H1 (cell line): ENCODE measurements around the gene MTFR1L. TPM values are rescaled to one million over a fixed set of nuclear protein-coding genes. Genes with fewer than 3 reads are reported as not detected.

Experiments used
- CTCF ChIA-PET: fragments of 300-600 bp; sonication (Branson Sonifier 250); formaldehyde crosslinking; loops from one replicate; lab custom pipeline; 2021; ENCODE audit not compliant: partially characterized antibody; lab: Charles Lee
- POLR2A ChIA-PET: fragments of 300-600 bp; sonication (Branson Sonifier 250); formaldehyde crosslinking; loops from one replicate; lab custom pipeline; 2021; ENCODE audit warnings: inconsistent platforms; ENCODE audit not compliant: partially characterized antibody; lab: Charles Lee
- DNase-seq, 2 experiments: peaks; one replicate each; pipeline versions ENCODE4 v3.0.0 to v3.0.0-alpha.2; 2010 to 2022; ENCODE audit warnings: low spot score in 2 of 2, low read depth in 1 of 2, mixed read lengths in 1 of 2
- FAIRE-seq: peaks from 2 replicates; lab custom pipeline; 2011; peaks lifted over from hg19 to GRCh38; lab: Jason Lieb, UNC
- H2AFZ ChIP-seq: 2 replicates; pipeline ENCODE4 v1.8.1; 2012; ENCODE audit warnings: low read length, inconsistent platforms
- H2AK5ac ChIP-seq: 2 replicates; pipeline ENCODE4 v1.6.1; 2013; ENCODE audit warnings: low read depth, low read length
- H2BK120ac ChIP-seq: replicated peaks from 2 replicates; pipeline ENCODE3; 2013; ENCODE audit warnings: low read depth, low read length, inconsistent platforms
- H2BK12ac ChIP-seq: 2 replicates; pipeline ENCODE4 v1.6.1; 2013; ENCODE audit warnings: low read depth, low read length
- H2BK15ac ChIP-seq: 2 replicates; pipeline ENCODE4 v1.6.1; 2013; ENCODE audit warnings: low read length
- H2BK20ac ChIP-seq: 2 replicates; pipeline ENCODE4 v1.6.1; 2013; ENCODE audit warnings: low read length
- H2BK5ac ChIP-seq: 2 replicates; pipeline ENCODE4 v1.6.1; 2013; ENCODE audit warnings: low read depth, low read length
- H3K14ac ChIP-seq: 2 replicates; pipeline ENCODE4 v1.6.1; 2013; ENCODE audit warnings: inconsistent platforms; ENCODE audit not compliant: insufficient read length
- H3K18ac ChIP-seq: 2 replicates; pipeline ENCODE4 v1.6.1; 2013; ENCODE audit warnings: low read length; ENCODE audit errors: extremely low read depth
- H3K23ac ChIP-seq: 2 replicates; pipeline ENCODE4 v1.6.1; 2013; ENCODE audit warnings: inconsistent platforms; ENCODE audit not compliant: insufficient read length
- H3K23me2 ChIP-seq: 2 replicates; pipeline ENCODE4 v1.6.1; 2013; ENCODE audit warnings: low read depth, low read length
- H3K27ac ChIP-seq: 2 replicates; pipeline ENCODE4 v1.6.1; 2011; ENCODE audit warnings: low read depth, low read length, inconsistent platforms
- H3K27me3 ChIP-seq, 4 experiments: replicated peaks in 1 of 4; 1 replicate in 1 of 4; 2 replicates in 3 of 4; pipeline versions ENCODE4 v1.6.1 to v1.8.1; 2011 to 2013; ENCODE audit warnings: low read length in 3 of 4, mild to moderate bottlenecking in 3 of 4, inconsistent platforms in 2 of 4, mixed read lengths in 2 of 4, moderate library complexity in 1 of 4; ENCODE audit not compliant: control insufficient read depth in 3 of 4, insufficient read depth in 3 of 4; ENCODE audit errors: extremely low read depth in 1 of 4
- H3K36me3 ChIP-seq, 4 experiments: 2 replicates each; pipeline versions ENCODE4 v1.6.1 to v1.8.1; 2011 to 2013; ENCODE audit warnings: mild to moderate bottlenecking in 4 of 4, low read length in 3 of 4, moderate library complexity in 2 of 4, control low read depth in 1 of 4, inconsistent platforms in 1 of 4; ENCODE audit not compliant: insufficient read depth in 4 of 4, control insufficient read depth in 2 of 4
- H3K4ac ChIP-seq: replicated peaks from 2 replicates; pipeline ENCODE3; 2013; ENCODE audit warnings: low read length, low read depth, mixed read lengths, inconsistent platforms; ENCODE audit not compliant: insufficient read length
- H3K4me1 ChIP-seq, 4 experiments: replicated peaks in 1 of 4; 1 replicate in 1 of 4; 2 replicates in 3 of 4; pipeline versions ENCODE4 v1.6.1 to v1.8.1; 2011 to 2013; ENCODE audit warnings: low read length in 3 of 4, inconsistent platforms in 2 of 4, mixed read lengths in 1 of 4; ENCODE audit not compliant: insufficient read depth in 4 of 4, control insufficient read depth in 3 of 4
- H3K4me2 ChIP-seq, 2 experiments: 2 replicates each; pipeline versions ENCODE4 v1.6.1 to v1.8.1; 2011 to 2013; ENCODE audit warnings: low read depth in 2 of 2, low read length in 2 of 2, control low read depth in 1 of 2, inconsistent platforms in 1 of 2, mild to moderate bottlenecking in 1 of 2; ENCODE audit not compliant: insufficient read depth in 1 of 2
- H3K4me3 ChIP-seq, 4 experiments: fragments of 200-600, 300-600 bp in 1 of 4; sonication (generic), shearing (Covaris generic), sonication (Bioruptor Twin) in 1 of 4; 2 replicates each; pipeline versions ENCODE4 v1.5.1 to v1.8.1; 2011 to 2016; ENCODE audit warnings: low read length in 4 of 4, low read depth in 3 of 4, control low read depth in 2 of 4, inconsistent platforms in 2 of 4, mild to moderate bottlenecking in 2 of 4, mixed read lengths in 1 of 4, moderate library complexity in 1 of 4; ENCODE audit not compliant: insufficient read depth in 2 of 4; ENCODE audit errors: extremely low read depth in 1 of 4
- H3K56ac ChIP-seq: replicated peaks from 2 replicates; pipeline ENCODE3; 2013; ENCODE audit warnings: low read depth, mild to moderate bottlenecking, mixed read lengths, low read length, inconsistent platforms; ENCODE audit not compliant: insufficient read length
- H3K79me1 ChIP-seq: 2 replicates; pipeline ENCODE4 v1.6.1; 2013; ENCODE audit warnings: low read depth, low read length, control low read depth
- H3K79me2 ChIP-seq, 2 experiments: 2 replicates each; pipeline versions ENCODE4 v1.6.1 to v1.8.1; 2012 to 2013; ENCODE audit warnings: low read length in 2 of 2, mild to moderate bottlenecking in 2 of 2, inconsistent platforms in 1 of 2; ENCODE audit not compliant: insufficient read depth in 2 of 2, control insufficient read depth in 1 of 2
- H3K9ac ChIP-seq, 4 experiments: replicated peaks in 1 of 4; 1 replicate in 1 of 4; 2 replicates in 3 of 4; pipeline versions ENCODE4 v1.6.1 to v1.8.1; 2011 to 2013; ENCODE audit warnings: low read depth in 3 of 4, low read length in 3 of 4, control low read depth in 2 of 4, mild to moderate bottlenecking in 2 of 4, moderate library complexity in 2 of 4, inconsistent platforms in 1 of 4; ENCODE audit errors: extremely low read depth in 1 of 4
- H3K9me3 ChIP-seq, 2 experiments: 2 replicates each; pipeline versions ENCODE4 v1.6.1 to v1.8.1; 2012 to 2013; ENCODE audit warnings: mild to moderate bottlenecking in 2 of 2, moderate library complexity in 2 of 2, control low read depth in 1 of 2, inconsistent platforms in 1 of 2, low read depth in 1 of 2, low read length in 1 of 2, mixed read lengths in 1 of 2; ENCODE audit not compliant: insufficient read depth in 2 of 2
- H4K20me1 ChIP-seq, 2 experiments: replicated peaks in 1 of 2; 2 replicates each; pipeline versions ENCODE3 to v1.8.1; 2011 to 2013; ENCODE audit warnings: inconsistent platforms in 2 of 2, low read length in 2 of 2, mild to moderate bottlenecking in 1 of 2; ENCODE audit not compliant: insufficient read depth in 2 of 2, control insufficient read depth in 1 of 2
- H4K5ac ChIP-seq: 2 replicates; pipeline ENCODE4 v1.6.1; 2013; ENCODE audit warnings: low read length, low read depth, mixed read lengths, inconsistent platforms; ENCODE audit not compliant: insufficient read length
- H4K8ac ChIP-seq: 2 replicates; pipeline ENCODE4 v1.8.0; 2013; ENCODE audit warnings: mild to moderate bottlenecking, moderate library complexity, low read length, inconsistent platforms; ENCODE audit not compliant: insufficient read depth; ENCODE audit errors: extremely low read depth
- H4K91ac ChIP-seq: replicated peaks from 2 replicates; pipeline ENCODE3; 2013; ENCODE audit warnings: low read length, mixed read lengths, inconsistent platforms; ENCODE audit not compliant: insufficient read length
- E2F6 ChIP-seq: IDR thresholded peaks from 2 replicates; pipeline ENCODE4 v1.6.1; 2012; ENCODE audit warnings: inconsistent platforms
- HDAC2 ChIP-seq, 2 experiments: fragments of 300-600 bp in 1 of 2; sonication (generic) in 1 of 2; IDR thresholded peaks; 2 replicates each; pipeline ENCODE4 v1.6.1; 2011 to 2012; ENCODE audit warnings: low read depth in 2 of 2, low read length in 2 of 2, mild to moderate bottlenecking in 2 of 2, moderate library complexity in 2 of 2, borderline replicate concordance in 1 of 2, inconsistent platforms in 1 of 2
- RAD21 ChIP-seq, 2 experiments: IDR thresholded peaks in 1 of 2; conservative IDR thresholded peaks in 1 of 2; 2 replicates each; pipeline ENCODE4 v1.6.1; 2011; ENCODE audit warnings: low read depth in 2 of 2, low read length in 2 of 2, improper control_type of control experiment in 1 of 2, inconsistent platforms in 1 of 2, mild to moderate bottlenecking in 1 of 2, moderate library complexity in 1 of 2
- RNF2 ChIP-seq: fragments of 200-900, 300-1000 bp; sonication (generic); IDR thresholded peaks from 2 replicates; pipeline ENCODE4 v1.7.1; 2016; ENCODE audit warnings: borderline replicate concordance, low read depth, mild to moderate bottlenecking, antibody characterized with exemption, low read length; ENCODE audit not compliant: poor library complexity, severe bottlenecking; ENCODE audit errors: missing control alignments
- SP2 ChIP-seq: IDR thresholded peaks from 2 replicates; pipeline ENCODE4 v1.6.1; 2012; ENCODE audit warnings: mild to moderate bottlenecking, low read length, inconsistent platforms
- SP4 ChIP-seq: IDR thresholded peaks from 2 replicates; pipeline ENCODE4 v1.6.1; 2012; ENCODE audit warnings: low read length, inconsistent platforms
- TAF1 ChIP-seq: IDR thresholded peaks from 2 replicates; pipeline ENCODE4 v1.6.1; 2011; ENCODE audit warnings: mild to moderate bottlenecking, low read depth, low read length
- TEAD4 ChIP-seq: IDR thresholded peaks from 2 replicates; pipeline ENCODE4 v1.6.1; 2012; ENCODE audit warnings: low read depth, low read length, inconsistent platforms, mixed read lengths
- WGBS, 2 experiments: shearing (Covaris generic) in 1 of 2; methylation state at CpG; one replicate each; pipeline versions ENCODE4 v1.1.6 to v1.1.7; 2013 to 2015; ENCODE audit warnings: low lambda C conversion rate in 2 of 2, mixed read lengths in 2 of 2, inconsistent platforms in 1 of 2, low coverage in 1 of 2, missing lambda C conversion rate in 1 of 2; ENCODE audit not compliant: insufficient replicate concordance in 2 of 2, insufficient coverage in 1 of 2, insufficient read length in 1 of 2; ENCODE audit errors: extremely low coverage in 1 of 2, missing lambda C conversion rate in 1 of 2; 5-methylcytosine and 5-hydroxymethylcytosine counted together
- polyA plus RNA-seq, 7 experiments: library from polyadenylated mRNA; depleted of rRNA in 3 of 7; stranded (reverse) in 5 of 7; unstranded in 2 of 7; fragments of >200 nt in 5 of 7; fragments of 200-250 nt in 2 of 7; gene quantifications; 1 replicate in 5 of 7; 2 replicates in 1 of 7; 4 replicates in 1 of 7; pipeline versions ENCODE4 v1.2.1 to v1.2.3, GENCODE V29; 2011 to 2013; ENCODE audit warnings: missing spikeins in 2 of 7, mixed read lengths in 2 of 7
- total RNA-seq: library from RNA; stranded (reverse); fragmentation: NEBNext Ultra II Directional; extraction: Animal tissue kit (Norgen Biotek cat#: 25700); gene quantifications from 2 replicates; pipeline ENCODE4 v1.2.1, GENCODE V29; 2021

MTFR1L gene
- total and polyA plus RNA-seq, 2 of the 8 experiments (the other 6 are each of a cell fraction or from before 2014, with no cell fraction given), result 20.8 to 23.1 TPM

GRCh38 chr1:25873120-25873519 lies 53.4 kb downstream of the MTFR1L start:
- H4K91ac ChIP-seq, result no peak overlapping the region
- DNase-seq (no peak), FAIRE-seq (no peak)
- no peak overlapping the region for H3K9ac ChIP-seq
- no peak overlapping the region for H2AFZ ChIP-seq
- H3K23me2 ChIP-seq, result peaks cover 8% of the 10 kb centered on the region
- no peak overlapping the region for H3K4me3 ChIP-seq
- no peaks in the 10 kb centered on the region for H3K9me3 ChIP-seq
- no peaks in the 10 kb centered on the region for H3K36me3 ChIP-seq
- no peak overlapping the region for H2BK5ac ChIP-seq
- peaks cover 0 to 16% (median 12%) of the 10 kb centered on the region in 4 experiments; a peak in 6 of 7 replicates for H3K4me1 ChIP-seq
- H2AK5ac ChIP-seq, result no peak overlapping the region
- ChIA-PET POLR2A (interaction anchor here (1.0 kb wide), 1 partner anchor 30 kb away, joined by 3 read pairs; no protein-coding TSS in a partner anchor), CTCF (no interaction called here)
- H2BK15ac ChIP-seq, result no peak overlapping the region
- H3K18ac ChIP-seq, result no peak overlapping the region
- no peak overlapping the region for H3K23ac ChIP-seq
- H4K5ac ChIP-seq, result no peak overlapping the region
- peaks cover 2% of the 10 kb centered on the region for H3K79me1 ChIP-seq
- no peak overlapping the region for H3K56ac ChIP-seq
- WGBS, 2 experiments, result 85% methylated on average over 3 of the region's 3 CpGs; no CpG with 5 or more reads in 1 of the 2 experiments
- peaks cover 0 to 3% (median 1%) of the 10 kb centered on the region in 4 experiments; a peak in 4 of 7 replicates for H3K27me3 ChIP-seq
- H2BK20ac ChIP-seq, result no peak overlapping the region
- no peak overlapping the region for H3K4ac ChIP-seq
- no peaks in the 10 kb centered on the region for H4K20me1 ChIP-seq
- no peak overlapping the region for H2BK12ac ChIP-seq
- no peak overlapping the region for H2BK120ac ChIP-seq
- H3K27ac ChIP-seq, result no peak overlapping the region
- no peak overlapping the region for H3K4me2 ChIP-seq
- TF ChIP-seq RNF2 (no peak), HDAC2 (IDR thresholded peaks at IDR 0.05; ENCODE audit: borderline replicate concordance in 1 of 2, low read depth in 2 of 2, low read length in 2 of 2) (no peak), RAD21 (IDR thresholded peaks at IDR 0.05 in 1 of 2, conservative IDR thresholded peaks at IDR 0.05 in 1 of 2; ENCODE audit: low read depth in 2 of 2, low read length in 2 of 2) (no peak), TEAD4 (no peak), SP4 (no peak), TAF1 (no peak), E2F6 (no peak), SP2 (no peak)
- H3K14ac ChIP-seq, result no peak overlapping the region
- H4K8ac ChIP-seq, result no peak overlapping the region
- no peaks in the 10 kb centered on the region for H3K79me2 ChIP-seq
